LNCAP (cell line): ENCODE results near the gene LAMA3.

Experiments
- CTCF ChIP-seq: fragments of 450-650 bp; IDR thresholded peaks from 2 replicates; pipeline ENCODE4 v1.5.1; 2017; ENCODE audit warnings: mild to moderate bottlenecking

Gene LAMA3

GRCh38 chr18:23982155-23983079 is 293.2 kb downstream of the LAMA3 start:
- no peak for TF ChIP-seq CTCF

GRCh38 chr18:23983112-23983511 is 293.9 kb downstream of the LAMA3 start:
- no peak for TF ChIP-seq CTCF

GRCh38 chr18:23986600-23987359 is 297.5 kb downstream of the LAMA3 start:
- no peak for TF ChIP-seq CTCF

GRCh38 chr18:23990474-23991410 is 301.5 kb downstream of the LAMA3 start:
- TF ChIP-seq CTCF, result no peak

GRCh38 chr18:23992089-23992940 is 303.1 kb downstream of the LAMA3 start:
- no peak for TF ChIP-seq CTCF

GRCh38 chr18:23992941-23993280 is 303.7 kb downstream of the LAMA3 start:
- TF ChIP-seq CTCF, result no peak
